Astrocyte of the spinal cord (primary cell): Measurements from ENCODE around the gene KCNH2.

Source experiments
- DNase-seq: peaks from one replicate; pipeline ENCODE4 v3.0.0; 2011; ENCODE audit warnings: low read depth, low spot score
- H3K4me3 ChIP-seq: 2 replicates; pipeline ENCODE4 v1.5.1; 2011; ENCODE audit warnings: low read depth, mild to moderate bottlenecking, low read length, moderate library complexity
- CTCF ChIP-seq: IDR thresholded peaks from 2 replicates; pipeline ENCODE4 v1.5.1; 2012; ENCODE audit warnings: low read depth, mild to moderate bottlenecking, low read length, inconsistent platforms
- in situ Hi-C: cut with HindIII; loops from 2 replicates; pipeline ENCODE4 v1.10.0; 2017; ENCODE audit warnings: low sequenced_read_pairs

KCNH2 gene

GRCh38 chr7:150992051-150992640, 14.0 kb upstream of the KCNH2 start:
- H3K4me3 ChIP-seq, result no peak overlapping the region
- TF ChIP-seq CTCF, result no peak
- DNase-seq, result no peak
- in situ Hi-C loops, result no loop called here

GRCh38 chr7:150990416-150991186, 12.5 kb upstream of the KCNH2 start, which contains the start of gene NOS3:
Gene NOS3 (plus strand): TSS chr7:150991017. CDS start chr7:150993804, 2,787 bp downstream.
- H3K4me3 ChIP-seq, result no peak within 1 kb of the TSS
- in situ Hi-C loops, result no loop called here
- no peak for TF ChIP-seq CTCF
- DNase-seq, result no peak

DNA sequence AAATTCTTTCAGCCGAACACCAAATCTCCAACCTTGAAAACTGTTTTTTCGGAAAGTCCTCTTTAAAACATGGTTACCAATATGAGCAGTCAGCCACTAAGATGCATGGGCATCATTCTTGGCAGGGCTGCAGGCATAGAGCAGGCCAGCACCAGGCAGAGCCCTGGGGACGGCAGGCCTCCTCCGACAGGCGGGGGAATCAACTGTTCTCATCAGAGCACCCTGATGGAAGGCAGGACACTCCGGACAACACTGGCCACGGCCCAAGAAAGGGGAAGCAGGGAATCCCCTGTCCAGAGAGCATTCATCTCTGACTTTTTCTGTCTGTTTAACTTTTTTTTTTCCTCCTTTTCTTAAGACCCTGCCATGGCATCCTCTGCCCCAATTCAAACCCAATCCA, 11.3 kb upstream of the KCNH2 start:
- H3K4me3 ChIP-seq, result no peak overlapping the region
- DNase-seq, result no peak
- in situ Hi-C loops, result no loop called here
- no peak for TF ChIP-seq CTCF

- DNase-seq, result no peak
- TF ChIP-seq CTCF, result peak; percentile 86
- no peak overlapping the region for H3K4me3 ChIP-seq
- in situ Hi-C loops, result no loop called here
Measured at GRCh38 chr7:150988230-150989226, 10.4 kb upstream of the KCNH2 start.

DNA sequence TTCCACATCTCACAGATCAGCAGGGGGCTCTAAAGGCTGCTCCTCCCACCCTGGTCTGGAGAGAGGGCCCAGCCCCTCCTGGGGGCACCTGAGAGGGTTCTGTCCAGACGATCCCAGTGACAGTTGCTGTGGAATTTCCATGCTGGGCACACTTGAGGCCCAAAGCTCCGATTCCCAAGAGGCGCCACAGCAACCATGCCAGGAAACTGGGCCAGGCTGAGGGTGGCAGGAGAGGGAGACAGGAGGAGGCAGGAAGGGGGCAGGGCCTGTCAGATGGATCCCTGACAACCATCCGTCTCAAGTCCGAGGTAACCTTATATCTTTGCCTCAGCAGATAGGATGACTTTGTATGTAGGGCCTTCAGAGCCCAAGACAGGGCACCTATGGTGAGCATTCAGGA, 8.4 kb upstream of the KCNH2 start:
- no peak for DNase-seq
- in situ Hi-C loops, result no loop called here
- no peak for TF ChIP-seq CTCF
- no peak overlapping the region for H3K4me3 ChIP-seq

GRCh38 chr7:150986099-150986512, 8.0 kb upstream of the KCNH2 start:
- in situ Hi-C loops, result no loop called here
- DNase-seq, result peak; percentile 33
- no peak overlapping the region for H3K4me3 ChIP-seq
- TF ChIP-seq CTCF, result peak; percentile 86
